GM19438 (cell line): ENCODE measurements around the gene ZFHX2.

ENCODE experiments used
- ATAC-seq: cut with Tn5 transposase; IDR thresholded peaks from one replicate; pipeline ENCODE4 v1.9.1; 2021; ENCODE audit warnings: low read depth; ENCODE audit not compliant: unreplicated experiment

Gene ZFHX2

DNA sequence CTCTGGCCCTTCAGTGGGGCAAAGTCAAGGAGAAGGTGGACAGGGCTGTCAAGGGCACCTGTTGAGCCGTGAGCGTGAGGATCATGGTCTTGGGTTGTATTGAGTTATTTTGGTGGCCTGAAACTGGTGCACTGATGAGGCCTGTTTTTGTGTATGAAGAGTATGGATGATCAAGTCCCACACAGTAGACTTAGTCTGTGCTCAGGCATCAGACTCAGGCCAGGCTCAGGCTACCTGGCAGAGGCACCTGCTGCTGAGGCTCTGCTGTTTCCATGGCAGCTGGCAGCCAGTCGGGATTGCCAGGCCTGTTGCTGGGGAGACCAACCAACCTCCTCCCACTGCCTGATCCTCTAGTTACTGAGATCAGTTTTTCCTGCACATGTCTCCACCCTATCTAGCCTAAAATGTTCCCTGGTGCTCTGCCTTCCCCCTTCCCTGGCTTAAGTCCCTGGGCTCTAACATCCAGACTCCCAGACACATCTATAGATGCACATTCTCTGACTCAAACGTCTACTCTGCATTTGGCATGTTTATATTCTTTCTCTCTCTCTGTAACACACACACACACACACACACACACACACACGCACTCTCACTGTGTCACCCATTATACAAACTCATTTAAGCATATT is 21.9 kb upstream of the ZFHX2 start:
- ATAC-seq: no peak

DNA sequence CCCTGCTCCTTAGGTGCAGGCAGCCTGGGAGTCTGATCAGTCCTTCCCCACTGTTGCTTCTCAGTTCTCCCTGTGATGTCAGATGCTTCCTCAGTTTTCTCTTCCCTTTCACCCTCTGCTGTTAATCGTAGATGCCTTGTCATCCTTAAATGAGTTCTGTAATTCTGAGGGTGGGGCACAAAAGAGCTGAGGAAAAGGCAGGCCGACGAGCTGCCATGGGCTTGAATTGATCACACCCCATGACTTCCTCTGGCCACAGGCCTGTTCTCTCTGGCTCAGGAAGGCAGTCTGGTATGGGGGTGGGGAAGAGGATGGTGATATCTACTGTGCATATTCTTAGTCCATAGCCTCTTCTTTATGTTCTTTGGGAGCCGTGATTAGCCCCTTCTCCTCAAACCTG is 21.3 kb upstream of the ZFHX2 start:
- no peak for ATAC-seq

DNA sequence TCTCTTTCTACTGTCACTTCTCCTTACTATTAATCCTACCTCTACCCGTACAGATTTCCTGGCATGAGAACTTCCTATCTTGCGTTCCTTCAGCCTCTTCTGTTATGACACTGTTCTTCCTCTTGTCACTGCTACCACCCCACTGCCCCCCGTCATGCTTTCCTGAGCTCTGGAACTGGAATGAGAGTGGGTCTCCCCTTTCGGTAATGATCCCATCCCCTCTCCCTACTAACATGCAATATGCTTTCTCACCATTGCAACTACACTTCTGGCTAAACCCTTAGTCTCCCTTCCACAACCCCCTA is 20.9 kb upstream of the ZFHX2 start:
- no peak for ATAC-seq

DNA sequence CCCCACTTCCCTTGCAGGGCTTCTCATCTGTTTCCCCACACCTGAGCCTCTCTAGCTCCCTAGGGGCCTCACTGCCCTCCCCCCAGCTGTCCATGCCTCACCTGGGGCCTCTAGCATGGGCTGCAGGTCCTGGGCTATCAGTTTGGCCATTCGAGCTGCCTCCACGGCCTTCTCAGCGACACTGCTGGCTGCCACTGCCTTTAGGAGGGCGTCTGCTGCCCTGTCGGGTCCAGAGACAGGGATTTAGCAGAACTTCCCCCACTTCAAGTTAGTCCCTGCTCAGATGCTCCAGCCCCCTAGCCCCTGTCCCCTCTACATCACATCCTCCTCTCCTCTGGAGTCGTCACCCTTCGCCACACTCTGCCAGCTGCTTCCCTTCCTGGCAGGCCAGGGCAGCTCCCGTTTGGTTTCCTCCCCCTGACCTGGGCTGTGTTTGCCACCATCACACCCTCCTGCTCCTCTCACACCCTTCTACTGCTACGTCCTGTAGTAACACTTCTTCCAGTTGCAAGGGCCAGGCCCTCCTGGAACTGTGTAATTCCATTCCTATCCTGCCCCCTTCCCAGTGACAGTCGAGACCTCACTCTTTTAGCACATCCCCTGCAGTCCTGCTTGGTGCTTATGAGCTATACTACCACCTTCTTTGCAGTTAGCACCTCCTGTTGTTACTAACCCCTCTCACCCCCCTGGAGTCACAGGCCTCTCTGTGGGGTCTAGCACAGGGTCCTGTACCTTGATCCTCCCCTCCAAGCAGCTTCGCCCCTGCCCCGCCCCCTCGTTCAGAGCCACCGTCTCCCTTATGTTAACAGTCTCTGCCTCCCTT is 20.3 kb upstream of the ZFHX2 start:
- no peak for ATAC-seq

DNA sequence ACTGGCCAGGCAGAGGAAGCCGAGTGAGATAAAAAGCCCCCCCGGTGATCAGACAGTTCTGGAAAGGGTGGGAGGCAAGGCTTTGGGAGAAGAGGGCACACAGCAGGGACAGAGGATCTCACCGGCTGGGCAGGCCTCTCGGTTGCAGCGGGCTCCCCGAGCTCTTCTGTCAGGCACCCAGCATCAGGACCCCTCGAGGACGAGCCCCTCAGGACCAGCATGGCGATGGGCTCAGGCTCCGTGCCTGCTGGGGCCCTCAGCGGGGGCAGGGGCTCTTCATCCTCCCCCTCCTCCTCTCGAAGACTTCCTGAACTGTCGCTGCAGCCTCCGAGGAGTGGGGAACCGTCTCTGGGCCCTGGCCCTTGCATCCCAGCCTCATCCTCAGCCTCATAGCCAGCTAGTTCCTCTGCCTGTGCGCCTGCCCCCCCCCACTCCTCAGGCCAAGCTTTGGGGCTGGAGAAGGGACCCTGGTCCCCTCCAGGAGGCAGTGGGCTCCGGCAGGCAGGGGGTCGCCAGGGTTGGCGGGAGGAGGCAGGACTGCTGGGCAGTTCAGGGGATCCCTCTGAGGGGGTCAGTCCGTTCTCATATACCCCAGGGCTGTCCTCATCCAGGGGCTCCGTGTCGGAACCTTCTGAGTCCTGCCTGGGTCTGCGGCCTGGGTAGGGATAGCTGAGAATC is 19.4 kb upstream of the ZFHX2 start:
- ATAC-seq: no peak

DNA sequence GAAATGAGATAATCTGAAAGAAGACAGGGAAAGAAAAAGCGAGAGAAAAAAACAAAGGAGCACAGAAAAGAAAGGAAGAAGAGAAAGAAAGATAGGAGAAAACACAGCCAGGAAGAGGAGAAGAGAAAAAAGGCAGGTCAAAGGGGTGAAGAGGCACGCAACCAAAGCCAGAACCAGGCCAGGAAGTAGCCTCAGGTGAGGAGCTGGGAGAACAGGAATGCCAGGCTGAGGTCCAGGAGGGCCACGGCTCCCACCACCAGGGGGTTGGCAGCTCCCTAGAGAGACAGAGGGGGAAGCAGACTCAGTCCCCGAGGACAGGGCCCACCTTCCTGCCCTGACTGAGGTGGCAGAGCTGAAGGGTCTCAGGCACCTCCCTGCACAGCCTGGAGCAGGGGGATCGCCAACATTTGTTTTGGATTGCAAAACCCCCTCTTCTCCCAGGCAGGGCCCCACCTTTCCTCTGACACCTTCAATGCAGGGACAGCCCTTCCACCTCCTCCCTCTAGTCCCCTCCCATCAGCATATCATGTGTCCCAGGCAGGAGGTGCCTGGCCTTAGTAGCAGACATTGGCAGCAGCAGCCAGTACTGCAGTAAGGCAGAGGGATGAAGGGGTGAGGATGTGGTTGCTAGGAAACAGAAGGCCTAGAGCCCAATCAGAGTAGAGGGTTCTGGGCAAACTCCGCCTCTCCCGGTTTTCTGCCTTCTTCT is 18.0 kb upstream of the ZFHX2 start:
- ATAC-seq: no peak

DNA sequence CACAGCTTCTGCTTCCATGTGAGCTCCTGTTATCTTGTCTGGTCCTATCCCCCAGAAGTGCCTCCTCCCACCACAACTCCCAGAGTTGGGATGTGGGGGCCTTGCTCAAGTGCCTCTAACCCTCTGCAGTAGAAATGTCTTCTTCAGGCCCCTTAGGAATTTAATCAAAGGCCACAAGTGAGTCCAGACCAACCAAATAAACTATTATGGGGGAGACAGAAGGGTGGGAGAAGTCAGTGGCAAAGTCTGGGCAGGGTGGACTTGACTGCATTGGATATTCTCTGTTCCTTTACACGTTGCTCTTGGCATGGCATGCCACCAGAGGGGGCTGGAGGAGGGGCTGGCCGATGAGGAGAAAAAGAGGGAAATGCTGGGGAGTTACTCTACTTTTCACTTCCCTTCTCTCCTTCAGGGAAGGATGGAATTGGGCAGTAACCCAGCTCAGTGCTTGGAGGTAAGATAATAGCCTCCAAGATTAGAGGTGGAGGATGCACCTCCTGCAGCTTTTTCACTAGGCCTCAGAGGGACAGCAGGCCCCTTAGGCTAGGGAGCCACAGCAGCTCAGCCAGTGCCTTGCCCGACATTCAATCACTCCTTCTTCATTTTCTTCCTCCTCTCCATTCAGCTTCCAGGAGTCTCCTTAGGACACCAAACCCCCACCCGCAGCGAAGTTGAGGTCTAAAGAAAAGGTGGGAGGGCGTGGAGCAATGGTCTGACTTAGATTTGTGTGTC is 17.2 kb upstream of the ZFHX2 start:
- no peak for ATAC-seq

DNA sequence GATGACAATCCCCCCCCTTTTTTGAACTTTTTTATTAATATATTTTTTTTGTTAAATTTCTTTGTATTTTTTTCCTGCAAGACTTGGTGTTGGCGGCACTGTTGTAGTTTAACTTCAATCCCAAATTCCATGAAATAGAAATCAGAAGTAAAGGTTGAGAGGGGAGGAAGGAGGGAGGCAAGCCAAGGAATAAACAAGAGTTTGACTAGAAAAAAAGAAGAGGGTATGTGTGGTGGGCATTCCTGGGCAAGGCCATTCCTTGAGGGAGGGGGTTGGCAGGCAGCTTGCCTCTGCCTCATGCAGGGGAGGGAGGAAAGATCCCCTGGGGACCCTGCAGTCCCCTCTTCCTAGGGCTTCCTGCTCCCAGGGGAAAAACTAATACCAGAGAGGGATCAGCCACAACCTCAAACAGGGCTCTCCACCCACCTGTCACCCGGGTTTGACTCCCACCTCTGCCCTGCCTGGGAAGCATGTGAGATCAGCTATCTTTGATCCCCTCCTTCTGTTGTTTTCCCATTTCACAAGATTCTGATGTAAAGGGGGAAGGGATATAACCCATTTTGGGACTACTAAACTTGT is 16.5 kb upstream of the ZFHX2 start:
- no peak for ATAC-seq

DNA sequence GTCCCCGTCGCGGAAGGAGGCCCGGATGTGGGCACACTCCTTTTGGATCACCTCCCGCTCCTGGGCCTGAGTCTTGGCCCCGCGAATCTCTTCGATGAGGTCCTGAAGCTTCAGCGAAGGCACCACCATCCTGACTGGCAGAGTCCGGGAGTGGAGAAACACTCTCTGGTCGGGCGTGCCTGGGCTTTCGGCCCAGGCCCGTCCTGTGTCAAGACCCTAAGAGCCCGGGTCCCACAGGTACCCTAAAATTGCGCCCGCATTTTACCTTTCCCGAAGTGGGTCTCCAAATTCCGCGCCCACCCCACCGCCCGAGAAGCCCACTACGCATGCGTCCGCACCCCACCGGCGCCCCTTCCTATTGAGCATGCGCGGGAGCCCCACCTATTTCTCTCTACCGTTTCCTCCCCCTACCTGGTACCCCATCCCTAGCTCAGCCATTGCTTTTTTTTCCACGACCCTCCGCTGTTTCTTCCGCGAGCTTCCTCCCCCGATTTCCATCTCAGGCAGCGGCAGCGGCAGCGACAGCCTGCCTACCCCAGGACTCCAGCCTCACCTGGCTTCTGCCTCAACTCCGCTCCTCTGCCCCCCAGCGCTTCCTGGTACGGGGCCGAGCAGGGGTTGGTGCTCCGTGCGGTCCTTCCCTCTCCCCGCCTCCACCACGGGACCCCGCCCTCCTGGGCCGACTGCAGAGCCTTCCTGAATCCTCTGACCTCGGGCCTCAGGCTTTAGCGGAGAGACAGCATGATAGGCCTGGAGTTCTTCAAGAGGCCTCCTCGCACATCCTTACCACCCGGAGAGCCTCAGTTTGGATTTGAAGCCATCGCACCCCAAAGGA is 15.8 kb upstream of the ZFHX2 start, which contains the start of gene AP1G2:
Gene AP1G2 (minus strand): TSS at position 606 of the 835 bp plus-strand sequence. CDS start 477 bp downstream, at position 129.
- ATAC-seq: peak; percentile 92

DNA sequence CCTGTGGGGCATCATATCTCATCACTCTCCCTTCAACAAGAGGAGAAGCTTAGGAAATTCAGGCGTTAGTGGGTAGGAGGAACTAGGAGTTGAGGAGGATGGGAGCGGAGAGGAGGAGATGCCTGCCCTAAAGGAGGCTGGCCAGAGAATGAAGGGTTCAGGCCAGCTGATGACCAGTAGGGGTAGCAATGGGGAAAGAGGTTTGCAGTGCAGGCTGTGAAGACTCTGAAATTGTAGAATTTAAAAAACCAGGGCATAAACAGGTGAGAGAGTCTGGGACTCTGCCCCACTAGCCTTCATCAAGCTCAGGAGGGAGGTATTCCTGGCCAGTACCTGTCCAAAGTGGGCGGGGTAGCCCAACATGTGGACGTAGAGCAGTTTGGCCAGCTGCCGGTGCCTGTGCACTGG is 15.2 kb upstream of the ZFHX2 start:
- ATAC-seq: peak; percentile 8

DNA sequence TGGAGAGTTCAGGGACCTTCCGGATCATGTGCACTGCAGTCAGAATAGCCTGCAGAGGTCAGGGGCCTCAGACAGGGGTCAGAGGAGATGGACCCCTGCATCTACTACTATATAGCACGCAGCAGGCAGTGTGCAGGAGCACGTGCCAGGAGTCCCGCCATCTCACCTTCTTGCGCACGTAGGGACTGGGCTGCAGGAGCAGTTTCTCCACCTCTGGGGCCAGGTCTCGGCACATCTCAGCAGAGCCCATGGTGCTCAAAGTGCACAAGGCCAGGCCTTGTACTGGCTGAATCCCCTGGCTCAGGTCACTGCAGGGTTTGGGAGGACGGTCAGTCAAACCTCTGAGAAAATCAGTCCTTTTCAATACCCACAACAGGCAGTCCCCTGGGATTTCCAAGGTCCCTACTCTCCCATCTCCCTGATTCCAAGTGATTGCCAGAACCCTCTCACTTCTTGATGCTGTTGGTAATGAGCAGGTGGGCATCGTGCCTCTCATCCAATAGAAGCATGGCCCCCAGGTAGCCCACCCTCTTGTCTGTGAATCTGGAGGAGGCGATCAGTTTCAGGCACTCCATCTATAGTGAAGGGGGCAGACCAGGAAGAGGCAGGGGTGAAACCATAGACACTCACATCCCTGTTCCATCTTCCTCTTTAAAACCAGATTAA is 14.7 kb upstream of the ZFHX2 start:
- ATAC-seq: no peak

DNA sequence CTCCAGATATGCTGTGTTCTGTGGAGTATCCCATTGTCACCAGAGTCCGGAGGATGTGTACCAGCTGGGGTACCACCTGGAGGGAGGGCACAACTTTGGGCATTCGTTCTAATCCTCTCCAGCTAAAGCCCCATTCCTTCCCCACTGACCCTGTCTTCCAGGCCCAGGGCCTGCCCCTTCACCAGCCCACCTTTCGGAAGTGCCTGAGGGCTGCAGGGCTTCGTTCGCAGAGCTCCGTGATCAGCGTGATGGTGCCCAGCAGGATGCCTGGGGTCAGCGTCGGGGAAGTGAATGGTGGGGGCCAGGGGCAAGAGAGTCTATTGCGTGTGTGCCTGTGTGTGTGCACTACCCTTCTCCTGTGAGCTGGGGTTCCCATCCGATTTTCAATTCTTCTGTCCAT is 14.1 kb upstream of the ZFHX2 start:
- no peak for ATAC-seq

DNA sequence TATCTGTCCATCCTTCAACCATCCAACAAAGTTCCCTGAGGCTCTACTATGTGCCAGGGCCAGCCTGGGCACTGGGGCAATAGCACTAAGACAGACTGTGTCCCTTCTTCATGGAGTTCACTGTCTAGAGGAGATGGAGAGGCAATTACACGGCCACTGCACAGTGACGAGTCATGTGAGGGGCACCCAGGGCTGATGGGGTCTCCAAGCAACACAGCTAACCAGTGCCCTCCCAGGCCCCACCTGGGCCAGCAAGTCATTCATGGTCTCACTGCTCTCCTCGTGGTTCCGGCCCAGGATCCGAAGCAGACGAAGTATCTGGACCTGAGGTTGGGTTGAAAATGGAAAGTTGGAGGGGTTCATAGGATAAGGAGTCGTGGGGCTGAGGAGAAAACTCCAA is 13.3 kb upstream of the ZFHX2 start:
- ATAC-seq: no peak

DNA sequence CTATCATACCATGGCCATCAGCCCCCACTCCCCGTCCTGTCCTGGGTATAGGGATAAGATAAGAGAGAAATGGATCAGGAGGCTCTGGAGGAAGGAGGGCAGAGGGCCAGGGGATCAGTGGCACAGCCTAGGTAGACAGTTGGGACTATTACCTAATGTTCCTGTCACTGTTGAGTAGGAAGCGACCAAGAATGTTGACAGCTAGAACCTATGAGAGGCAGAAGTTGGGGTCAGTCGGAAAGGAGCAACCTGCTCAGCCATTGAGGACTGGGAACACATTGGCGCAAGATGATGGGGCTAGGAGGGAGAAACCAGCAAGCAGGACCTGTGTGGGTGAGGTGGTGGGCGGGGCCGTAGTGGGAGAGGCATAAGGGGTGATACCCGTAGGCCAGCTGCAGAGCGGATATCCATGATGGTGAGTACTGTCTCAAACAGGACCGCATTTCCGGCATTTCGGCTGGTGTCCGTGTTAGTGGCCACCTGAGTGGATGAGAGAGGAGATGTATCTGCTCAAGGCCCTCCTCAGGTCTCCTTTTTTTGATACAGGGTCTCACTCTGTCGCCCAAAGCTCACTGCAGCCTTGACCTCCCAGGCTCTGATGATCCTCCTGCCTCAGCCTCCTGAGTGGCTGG is 12.7 kb upstream of the ZFHX2 start:
- ATAC-seq: no peak

DNA sequence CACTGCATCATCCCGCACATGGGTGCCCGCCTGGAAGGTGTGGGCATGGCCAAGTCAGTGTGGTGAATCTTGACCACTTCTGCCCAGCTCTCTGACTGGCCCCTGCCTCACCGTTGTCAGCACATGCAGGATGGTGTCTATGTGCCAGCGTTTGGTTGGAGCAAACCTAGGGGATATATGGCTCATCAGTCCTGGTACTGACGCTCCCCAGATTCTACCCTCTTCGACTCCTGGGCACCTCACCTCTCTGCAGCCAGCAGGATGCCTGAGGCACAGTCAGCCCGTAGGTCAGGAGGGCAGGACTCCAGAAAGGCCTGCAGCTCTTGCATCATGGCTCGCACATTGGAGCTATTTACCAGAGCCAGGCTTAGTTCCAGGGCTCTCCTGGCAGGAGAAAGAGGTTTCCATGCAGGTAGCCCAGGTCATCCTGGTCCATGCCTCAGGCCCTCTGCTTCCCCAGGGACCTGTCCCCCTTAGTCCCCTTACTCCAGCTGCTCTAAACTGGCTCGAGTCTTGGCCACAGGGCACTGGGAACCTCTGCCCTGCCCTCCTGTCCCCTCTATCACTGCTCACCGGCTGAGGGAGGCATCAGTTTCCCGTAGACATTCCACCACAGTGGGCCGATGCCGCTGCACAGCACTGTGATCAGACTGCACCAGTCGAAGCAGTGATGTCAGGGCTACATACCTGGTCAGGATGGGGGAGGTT is 12.1 kb upstream of the ZFHX2 start:
- ATAC-seq: no peak

DNA sequence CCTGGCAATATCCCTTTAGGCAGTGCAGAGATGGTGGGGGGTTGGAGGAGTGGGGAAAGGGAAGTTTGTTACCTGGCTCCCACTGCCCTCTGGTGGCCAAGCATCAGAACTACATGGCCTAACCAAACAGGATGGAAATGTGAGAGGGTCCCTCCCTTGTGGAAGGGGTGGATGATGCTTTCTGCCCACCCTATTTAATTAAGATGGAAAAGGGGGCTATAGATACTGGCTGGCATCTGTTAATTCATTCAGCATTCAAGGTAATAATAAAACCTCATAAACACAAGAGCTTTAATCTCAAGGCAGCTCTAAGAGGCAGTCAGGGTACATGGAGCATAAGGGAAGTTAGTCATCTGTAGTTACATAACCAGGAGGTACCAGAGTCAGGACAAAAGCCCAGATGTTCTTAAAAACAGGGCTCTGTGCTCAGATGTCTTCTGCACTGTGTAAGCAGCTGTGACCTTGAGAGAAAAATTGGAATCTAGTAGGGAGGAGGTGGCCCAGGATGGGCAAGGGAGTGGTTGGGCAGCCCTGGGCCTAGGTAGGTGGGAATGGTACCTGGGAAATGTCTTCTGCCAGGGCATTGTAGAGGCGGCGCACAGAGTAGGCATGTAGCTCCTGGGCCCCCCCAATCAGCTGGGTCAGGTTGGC is 11.4 kb upstream of the ZFHX2 start:
- no peak for ATAC-seq
